ENCODE results near the gene PANX2. TPM values are rescaled to one million over a fixed set of nuclear protein-coding genes. Genes with fewer than 3 reads are reported as not detected.
"Not testable (repeated sequence)": the region's sequence is repeated elsewhere in the genome, so short reads cannot be mapped to it uniquely, and the experiment has no call there.

Gene PANX2
- total RNA-seq, 1 donor from 2014 or later: 0.30 TPM

DNA sequence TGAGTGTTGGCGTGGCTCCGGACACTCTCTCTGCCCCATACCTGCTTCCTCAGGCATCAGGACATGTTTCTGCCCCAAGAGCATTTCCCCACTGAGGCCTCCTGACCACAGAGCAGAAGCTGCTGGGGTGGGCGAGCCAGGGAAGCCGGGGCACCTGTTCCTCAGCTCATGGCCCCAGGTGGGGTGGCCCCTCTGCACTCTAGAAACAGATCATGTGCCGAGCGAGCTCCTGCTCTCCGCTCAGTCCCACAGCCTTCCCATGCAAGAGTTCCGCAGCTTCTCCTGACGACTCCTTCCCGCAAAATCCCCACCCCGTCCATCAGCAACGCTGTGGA is 22.4 kb upstream of the PANX2 start:
- DNase-seq: no peak

DNA sequence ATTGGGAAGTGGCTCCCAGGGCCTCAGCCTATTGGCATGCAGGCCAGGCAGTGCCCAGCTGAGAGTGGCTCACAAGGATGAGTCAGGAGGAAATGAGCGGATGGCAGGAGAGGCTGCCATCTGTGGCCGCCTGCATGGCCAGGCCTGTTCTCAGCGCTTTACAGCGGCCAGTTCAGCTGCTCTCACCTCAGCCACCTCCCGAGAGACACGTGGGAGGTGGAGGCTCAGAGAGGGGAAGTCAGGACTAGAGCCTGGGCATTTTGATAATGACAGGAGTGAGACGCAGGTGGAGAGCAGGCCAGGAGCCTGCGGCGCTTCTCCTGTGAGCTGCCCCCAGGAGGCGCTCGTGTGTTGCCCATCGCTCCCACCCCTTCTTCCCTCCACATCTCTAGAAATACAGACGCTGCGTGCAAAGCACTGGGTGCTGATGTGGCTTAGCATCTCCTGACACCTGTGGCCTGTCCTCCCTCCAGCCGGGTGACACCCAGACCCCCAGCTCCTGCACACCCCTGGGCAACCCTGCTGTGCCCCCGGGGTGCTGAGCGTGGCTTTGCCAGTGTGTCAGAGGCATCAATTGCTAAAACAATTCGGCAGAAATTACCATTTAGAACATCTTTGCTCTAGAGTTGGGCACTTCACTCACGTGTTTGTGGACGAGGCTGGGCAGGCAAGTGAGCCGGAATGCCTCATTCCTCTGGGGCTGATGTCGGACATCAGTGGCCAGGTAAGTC is 21.4 kb upstream of the PANX2 start:
- peak; percentile 4 for DNase-seq

DNA sequence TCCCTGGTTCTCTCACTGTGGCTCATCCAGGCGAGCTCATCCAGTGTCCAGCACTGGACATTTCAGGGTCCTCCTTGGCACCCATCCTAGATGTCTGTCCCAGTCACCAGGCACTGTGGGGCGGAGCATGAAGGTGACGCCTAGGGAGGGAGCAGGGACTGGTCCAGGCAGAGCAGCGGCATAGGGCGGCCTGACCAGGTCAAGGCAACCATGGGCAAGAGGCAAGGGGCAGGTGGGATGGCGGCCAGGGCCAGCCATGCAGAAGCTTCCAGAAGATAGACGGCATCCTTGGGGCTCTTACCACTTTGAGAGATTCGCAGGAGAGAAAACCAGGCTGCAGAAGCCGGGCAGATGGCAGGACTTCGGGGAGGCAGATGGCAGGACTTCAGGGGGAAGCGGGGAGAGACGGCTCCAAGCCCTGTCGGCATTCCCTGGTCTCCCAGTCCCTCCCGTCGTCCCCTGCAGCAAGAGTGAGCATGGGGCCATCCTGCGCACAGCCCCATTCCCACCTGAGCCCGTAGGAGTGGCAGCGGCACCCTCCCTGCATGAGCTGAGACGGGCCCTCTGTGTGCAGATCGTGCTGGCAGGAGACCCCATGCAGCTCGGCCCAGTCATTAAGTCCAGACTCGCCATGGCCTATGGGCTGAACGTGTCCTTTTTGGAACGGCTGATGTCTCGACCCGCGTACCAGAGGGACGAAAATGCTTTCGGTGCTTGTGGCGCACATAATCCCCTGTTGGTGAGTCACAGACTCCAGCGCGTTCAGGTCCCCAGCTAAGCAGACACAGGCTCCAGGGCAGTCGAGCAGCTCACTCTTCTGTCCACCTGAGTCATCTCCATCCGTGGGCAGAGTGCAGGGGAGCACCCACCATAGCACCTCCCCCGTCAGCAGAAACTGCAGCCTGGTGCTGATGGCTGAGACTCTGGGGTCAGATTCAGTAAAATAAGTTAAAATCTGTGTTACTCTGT is 20.1 kb upstream of the PANX2 start:
- no peak for DNase-seq

DNA sequence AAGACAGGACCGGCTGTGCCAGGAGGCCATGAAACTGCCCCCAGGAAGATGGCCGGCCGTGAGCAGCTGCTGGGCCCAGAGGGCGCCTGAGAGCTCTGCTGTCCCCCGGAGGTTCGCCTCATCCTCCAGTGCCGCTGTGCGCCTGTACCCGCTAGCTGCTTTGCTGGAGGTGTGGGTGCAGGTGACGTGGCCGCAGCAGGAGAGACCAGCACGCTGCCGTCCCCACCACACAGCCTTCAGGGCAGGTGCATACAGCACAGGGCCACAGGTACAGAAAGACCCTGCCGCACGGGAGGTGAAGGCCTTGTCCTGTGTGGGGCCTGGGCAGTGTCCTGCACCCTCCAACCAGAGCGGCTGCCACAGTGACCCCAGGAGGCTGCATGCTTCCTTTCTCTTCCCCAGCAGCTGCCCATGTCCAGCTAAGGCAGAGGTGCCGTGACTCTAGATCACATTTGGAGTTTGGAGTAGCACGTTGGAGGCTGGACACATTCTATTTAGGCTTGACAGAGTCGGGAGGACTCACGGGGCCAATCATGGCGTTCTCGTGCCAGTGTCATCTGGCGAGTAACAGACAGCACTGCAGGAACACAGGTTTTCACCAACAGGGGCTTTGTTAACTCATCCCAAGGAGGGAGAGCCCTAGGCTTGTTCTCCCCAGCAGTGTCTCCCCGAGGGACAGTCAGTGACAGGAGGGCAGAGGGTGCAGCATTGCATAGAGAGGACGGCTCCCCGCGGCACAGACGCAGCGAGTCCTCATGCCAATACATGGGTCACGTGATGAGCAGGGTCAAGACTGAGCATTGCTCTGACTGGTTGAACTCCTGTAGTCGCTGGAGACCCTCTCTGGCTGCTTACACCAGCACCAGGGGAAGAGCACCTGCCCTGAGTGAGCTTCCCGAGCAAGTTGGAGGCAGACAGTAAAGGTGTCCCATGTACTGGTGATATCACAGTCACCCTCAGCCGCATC is 18.7 kb upstream of the PANX2 start:
- no peak for DNase-seq

DNA sequence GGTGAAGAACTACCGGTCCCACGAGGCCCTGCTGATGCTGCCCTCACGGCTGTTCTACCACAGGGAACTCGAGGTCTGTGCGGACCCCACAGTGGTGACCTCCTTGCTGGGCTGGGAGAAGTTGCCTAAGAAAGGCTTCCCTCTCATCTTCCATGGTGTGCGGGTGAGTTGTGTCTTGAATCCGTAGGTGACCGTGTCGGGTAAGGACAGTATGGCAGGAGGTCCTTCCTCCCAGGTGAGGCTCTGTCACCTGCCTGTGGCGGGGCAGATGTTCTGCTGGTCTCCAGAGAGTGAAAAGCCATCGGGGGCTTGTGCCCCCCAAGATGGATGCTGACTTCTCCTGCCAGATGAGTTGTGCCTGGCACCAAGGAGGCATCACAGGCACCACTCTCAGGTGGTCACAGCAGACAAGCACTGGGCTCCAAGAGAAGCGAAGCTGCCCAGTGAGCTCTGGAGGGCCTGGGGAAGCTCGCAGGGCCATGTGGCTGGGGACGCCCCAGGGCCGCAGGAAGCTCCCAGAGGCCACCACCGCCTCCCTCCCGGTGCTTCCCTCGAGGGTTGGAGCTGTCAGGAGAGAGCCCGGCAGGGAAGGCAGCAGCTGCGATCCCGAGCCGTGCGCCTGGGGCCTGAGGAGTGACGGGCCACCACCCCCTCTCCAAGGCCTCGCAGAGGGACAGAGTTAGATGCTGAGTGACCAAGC is 17.3 kb upstream of the PANX2 start:
- no peak for DNase-seq

DNA sequence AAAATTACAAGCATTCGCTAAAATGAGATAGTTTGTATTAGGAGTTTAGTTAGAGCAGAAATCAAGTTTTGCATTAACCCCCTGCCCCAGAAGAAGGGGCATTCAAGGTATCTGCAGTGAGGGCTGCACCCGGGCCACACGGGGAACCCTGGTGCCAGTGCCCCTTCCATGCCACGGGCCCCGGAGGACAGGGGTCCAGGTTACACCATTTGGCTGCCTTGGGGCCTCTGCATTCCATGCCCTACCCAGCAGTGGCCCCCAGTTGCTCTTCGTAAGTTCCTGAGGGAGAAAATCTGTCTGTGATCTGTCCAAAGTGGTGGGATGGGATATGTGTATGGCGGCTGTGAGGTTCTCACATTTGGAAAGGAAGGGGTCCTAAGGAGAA is 16.8 kb upstream of the PANX2 start:
- no peak for DNase-seq

DNA sequence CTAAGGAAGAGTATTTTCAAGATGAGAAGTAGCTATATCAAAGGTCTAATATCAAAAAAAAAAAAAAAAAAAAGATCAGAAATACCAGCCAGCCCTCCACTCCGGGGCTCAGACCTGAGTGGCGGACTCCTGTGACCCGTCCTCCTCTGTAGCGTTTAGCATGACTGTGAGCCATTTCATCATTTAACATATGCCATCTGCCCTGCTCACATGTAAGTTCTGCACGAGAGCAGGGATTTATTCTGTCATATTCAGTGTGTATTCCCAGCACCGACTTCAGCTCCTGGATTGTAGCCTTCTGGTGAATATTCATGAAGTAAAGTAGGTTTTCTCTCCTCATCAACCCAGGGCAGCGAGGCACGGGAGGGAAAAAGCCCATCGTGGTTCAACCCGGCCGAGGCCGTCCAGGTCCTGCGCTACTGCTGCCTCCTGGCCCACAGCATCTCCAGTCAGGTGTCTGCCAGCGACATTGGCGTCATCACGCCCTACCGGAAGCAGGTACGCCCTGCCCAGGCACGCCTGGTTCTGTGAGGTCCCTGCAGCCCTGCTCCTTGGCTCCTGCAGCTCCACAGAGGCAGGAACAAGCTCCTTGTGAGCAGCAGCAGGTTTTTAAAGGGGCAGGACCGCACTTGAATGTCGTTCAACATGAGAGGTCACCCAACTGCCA is 12.7 kb upstream of the PANX2 start:
- no peak for DNase-seq

DNA sequence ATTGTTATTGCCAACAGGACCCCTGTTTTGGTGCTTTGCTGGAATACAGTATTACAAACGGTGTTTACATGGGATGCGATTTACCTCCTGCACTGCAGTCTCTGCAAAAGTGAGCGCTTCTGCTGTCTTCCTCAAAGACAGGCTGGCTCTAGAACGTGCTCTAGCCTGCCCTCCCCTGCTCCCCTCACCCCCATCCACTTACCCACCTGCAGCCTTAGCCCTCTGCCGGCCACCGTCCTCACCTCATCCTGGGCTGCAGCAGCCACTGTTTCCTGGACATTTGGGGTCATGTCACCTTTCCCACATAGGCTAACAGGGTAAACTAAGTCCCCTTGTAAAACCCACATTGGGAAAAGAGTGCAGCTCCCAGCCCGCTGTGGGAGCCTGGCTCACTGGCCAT is 9.6 kb upstream of the PANX2 start:
- DNase-seq: no peak

DNA sequence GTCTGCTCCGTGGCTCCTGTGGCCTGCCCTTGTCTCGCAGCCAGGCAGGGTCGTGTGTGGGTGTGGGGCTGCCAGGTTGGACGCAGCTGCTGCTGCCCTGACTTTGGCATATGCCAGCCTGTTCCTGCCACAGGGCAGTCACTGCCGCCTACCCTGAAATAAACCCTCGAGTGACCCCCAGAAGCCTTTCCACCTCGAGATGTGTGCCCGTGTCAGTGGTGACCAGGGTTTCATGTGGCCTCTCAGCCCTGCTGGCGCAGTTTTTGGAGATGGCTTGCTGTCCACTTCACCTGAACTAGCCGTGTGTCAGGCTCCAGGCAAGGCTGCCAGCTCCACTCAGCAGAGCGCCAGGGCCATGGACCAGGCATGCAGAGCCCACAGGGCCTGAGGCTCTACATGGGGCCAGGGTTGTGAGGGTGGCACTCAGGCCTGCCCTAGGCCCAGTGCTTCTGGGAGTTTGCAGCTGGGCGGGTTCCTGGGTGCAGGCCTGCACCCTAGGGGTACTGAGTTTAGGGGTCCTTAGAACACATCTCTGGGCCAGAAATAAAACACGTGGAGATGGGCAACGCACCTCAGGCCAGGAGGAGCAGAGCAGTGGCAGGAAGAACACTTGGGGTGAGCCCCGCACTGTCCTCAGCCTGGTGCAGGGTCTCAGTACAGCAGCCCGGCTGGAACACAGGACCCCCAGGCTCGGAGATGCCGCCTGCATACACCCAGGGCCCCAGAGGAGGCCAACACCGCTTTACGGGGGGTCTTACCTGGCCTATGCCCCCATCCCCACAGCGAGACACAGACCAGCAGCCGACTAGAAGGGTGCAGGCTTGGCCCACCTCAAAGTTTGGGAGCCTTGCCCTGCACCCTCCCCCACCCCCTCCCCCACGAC is 8.8 kb upstream of the PANX2 start:
- no peak for DNase-seq

DNA sequence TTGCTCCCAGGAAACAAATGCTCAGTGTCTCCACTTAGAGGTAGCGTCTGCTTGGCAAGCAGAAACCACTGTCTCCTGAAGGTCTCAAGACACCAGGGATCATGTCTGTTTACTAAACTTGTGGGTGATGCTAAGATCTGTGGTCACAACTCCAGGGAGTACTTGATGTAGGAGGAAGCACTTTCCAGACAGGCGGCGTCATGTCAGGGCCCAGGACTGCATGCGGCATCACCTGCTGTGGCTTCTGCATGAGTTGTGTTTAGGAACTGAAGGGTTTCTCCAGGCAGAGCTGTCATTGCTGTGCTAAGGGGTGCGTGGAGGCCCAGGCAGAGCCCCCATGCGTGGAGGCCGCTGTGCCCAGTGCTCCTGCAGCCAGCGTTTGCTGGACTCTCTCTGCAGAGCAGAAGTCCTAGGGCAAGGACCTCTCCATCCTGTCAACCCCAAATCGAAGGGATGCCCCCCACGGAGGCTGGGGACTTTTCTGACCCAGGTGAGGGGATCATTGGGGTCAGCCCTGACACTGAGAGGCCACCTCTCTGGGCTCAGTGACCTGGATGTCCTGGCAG is 8.1 kb upstream of the PANX2 start:
- no peak for DNase-seq

DNA sequence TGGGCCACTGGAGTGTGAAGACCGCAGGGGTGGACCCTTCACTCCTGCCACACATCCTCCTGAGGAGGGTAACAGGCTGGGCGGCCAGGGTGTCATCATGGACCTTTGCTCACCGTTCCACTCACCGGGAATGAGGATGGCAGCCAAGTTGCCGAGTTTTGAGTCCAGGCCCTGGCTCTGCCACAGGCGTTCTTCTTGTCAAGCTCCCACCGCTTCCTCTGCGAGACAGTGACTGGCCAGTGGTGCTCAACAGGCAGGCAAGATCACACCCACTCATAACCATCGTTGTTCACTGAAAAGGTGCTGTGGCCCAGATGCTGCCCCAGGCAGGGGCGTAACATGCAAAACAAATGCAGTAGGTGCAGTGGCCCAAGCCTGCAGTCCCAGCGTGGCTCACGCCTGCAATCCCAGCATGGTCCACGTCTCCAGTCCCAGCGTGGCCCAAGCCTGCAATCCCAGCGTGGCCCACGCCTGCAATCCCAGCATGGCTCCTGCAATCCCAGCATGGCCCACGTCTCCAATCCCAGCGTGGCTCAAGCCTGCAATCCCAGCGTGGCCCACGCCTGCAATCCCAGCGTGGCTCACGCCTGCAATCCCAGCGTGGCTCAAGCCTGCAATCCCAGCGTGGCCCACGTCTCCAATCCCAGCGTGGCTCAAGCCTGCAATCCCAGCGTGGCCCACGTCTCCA is 5.0 kb upstream of the PANX2 start:
- DNase-seq: no peak

DNA sequence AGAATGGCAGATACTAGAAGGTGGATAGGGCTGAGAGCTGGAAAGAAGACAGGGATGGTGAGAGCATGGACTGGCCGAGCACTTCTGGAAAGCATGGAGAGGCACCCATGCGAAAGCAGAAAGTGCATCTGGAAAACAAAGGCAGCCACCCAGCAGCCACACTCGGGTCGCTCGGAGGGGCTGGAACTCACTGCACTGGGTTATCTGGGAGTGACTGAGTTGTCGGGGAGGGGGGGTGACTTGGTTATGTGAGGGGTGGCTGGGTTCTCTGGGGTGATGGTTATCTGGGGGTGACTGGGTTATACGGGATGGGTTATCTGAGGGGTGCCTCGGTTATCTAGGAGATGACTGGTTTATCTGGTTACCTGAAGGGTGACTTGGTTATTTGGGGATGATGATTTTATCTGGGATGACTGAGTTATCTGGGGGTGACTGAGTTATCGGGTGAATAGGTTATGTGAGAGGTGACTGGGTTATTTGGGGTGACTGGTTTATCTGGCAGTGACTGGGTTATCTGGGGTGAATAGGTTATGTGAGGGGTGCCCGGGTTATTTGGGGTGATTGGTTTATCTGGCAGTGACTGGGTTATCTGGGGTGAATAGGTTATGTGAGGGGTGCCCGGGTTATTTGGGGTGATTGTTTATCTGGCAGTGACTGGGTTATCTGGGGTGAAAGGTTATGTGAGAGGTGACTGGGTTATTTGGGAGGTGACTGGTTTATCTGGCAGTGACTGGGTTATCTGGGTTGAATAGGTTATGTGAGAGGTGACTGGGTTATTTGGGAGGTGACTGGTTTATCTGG is 2.6 kb upstream of the PANX2 start:
- DNase-seq: no peak

DNA sequence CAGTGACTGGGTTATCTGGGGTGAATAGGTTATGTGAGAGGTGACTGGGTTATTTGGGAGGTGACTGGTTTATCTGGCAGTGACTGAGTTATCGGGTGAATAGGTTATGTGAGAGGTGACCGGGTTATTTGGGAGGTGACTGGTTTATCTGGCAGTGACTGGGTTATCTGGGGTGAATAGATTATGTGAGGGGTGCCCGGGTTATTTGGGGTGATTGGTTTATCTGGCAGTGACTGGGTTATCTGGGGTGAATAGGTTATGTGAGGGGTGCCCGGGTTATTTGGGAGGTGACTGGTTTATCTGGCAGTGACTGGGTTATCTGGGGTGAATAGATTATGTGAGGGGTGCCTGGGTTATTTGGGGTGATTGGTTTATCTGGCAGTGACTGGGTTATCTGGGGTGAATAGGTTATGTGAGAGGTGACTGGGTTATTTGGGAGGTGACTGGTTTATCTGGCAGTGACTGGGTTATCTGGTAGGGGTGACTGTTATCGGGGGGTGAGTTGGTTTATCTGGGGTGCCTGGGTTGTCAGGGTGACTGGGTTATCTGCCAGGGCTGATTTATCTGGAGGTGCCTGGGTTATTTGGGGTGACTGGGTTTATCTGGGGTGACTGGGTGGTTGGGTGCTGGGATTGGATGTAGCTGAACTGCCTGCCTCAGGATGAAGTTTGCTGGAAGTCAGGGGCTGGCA is 1.9 kb upstream of the PANX2 start:
- DNase-seq: not testable (repeated sequence)

DNA sequence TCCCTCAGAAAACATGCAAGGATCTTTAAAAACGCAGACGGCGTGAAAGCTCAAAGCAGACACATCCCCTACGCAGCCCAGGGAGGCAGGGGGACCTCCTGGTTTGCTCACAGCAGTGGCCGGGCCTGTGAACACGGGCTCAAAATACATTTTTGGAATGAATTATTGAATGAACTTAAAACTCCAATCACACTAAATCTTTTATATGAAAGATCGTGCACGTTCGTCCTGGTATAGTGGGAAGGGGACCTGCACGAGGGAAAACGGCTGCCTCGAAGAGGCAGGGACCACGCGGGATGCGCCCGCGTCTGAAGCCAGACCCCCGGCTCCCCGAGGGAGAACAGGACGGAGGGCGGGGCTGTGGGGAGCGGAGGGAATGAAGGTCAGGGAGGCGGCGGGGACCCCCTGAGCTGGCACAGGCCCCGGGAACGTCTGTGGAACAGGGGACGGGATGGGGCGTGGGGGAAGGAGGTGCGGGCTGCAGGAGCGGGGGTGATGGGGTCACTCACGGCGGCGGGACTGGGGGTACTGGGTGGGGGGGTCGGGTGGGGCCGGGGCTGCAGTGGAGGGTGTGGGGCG is 1.3 kb upstream of the PANX2 start:
- no peak for DNase-seq

DNA sequence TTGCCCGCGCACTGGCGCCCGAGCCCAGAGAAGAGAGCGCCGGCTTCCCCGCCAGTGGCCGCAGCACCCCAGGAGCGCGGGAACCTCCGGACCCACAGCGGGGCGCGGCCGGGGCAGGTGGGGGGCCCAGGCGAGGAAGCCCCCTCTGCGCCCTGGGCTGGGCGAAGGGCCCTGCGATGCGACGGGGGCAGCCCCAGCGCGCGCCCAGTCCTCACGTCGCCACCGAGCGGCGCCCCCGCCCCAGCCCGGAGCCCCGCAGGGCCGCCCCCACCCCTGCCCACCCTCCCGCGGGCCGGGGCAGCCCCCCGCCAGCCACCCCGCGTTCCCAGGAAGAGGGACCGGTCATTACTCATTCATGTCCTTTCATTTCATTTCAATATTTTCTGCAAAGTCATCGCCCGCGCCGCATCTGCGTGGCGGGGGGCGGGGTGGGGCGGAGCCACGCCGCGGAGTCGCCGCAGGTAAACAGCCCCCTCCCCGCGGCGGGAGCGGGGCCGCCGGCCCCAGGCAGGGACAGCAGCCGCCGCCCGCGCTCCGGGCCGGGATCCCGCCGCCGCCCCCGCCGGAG is 673 bp upstream of the PANX2 start:
- no peak for DNase-seq

DNA sequence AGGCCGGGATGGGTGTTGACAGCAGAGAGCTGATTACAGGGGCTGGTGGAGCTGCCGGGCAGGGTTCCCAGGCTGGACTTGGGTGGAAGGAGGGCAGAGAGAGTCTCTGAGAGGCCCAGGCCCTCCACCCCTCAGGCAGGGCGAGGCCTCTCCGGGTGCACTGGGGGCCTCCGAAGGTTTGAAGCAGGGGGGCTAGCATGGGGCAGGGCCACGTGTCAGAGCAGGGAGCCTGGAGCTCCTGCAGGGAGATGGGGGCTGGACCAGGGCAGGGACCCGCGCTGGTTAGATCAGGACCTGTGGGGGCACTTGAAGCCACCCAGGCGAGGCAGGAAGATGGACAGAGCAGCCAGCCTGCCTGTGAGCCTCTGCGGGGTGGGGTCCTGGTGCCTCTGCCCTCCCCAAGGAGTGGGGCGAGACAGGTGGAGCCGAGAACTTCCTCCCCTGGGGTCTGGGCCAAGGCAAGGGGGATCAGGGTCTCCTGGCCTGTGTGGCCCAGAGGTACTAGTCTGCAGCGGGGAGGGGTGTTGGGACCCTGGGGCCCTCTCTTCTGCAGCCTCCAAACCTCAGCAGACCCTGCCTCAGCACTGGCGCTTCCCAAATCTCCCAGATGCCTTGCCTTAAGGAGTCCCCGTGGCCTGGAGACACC is 911 bp downstream of the PANX2 start:
- DNase-seq: no peak

Data from skin of body (tissue), 2 donors.